H1 (cell line): Measurements from ENCODE around the gene STK39. TPM values are rescaled to one million over a fixed set of nuclear protein-coding genes. Genes with fewer than 3 reads are reported as not detected.

Experiments used
- CTCF ChIA-PET: fragments of 300-600 bp; sonication (Branson Sonifier 250); formaldehyde crosslinking; loops from one replicate; lab custom pipeline; 2021; ENCODE audit not compliant: partially characterized antibody; lab: Charles Lee
- POLR2A ChIA-PET: fragments of 300-600 bp; sonication (Branson Sonifier 250); formaldehyde crosslinking; loops from one replicate; lab custom pipeline; 2021; ENCODE audit warnings: inconsistent platforms; ENCODE audit not compliant: partially characterized antibody; lab: Charles Lee
- DNase-seq, 2 experiments: peaks; one replicate each; pipeline versions ENCODE4 v3.0.0 to v3.0.0-alpha.2; 2010 to 2022; ENCODE audit warnings: low spot score in 2 of 2, low read depth in 1 of 2, mixed read lengths in 1 of 2
- FAIRE-seq: peaks from 2 replicates; lab custom pipeline; 2011; peaks lifted over from hg19 to GRCh38; lab: Jason Lieb, UNC
- H2AFZ ChIP-seq: 2 replicates; pipeline ENCODE4 v1.8.1; 2012; ENCODE audit warnings: low read length, inconsistent platforms
- H2AK5ac ChIP-seq: 2 replicates; pipeline ENCODE4 v1.6.1; 2013; ENCODE audit warnings: low read depth, low read length
- H2BK120ac ChIP-seq: replicated peaks from 2 replicates; pipeline ENCODE3; 2013; ENCODE audit warnings: low read depth, low read length, inconsistent platforms
- H2BK12ac ChIP-seq: 2 replicates; pipeline ENCODE4 v1.6.1; 2013; ENCODE audit warnings: low read depth, low read length
- H2BK15ac ChIP-seq: 2 replicates; pipeline ENCODE4 v1.6.1; 2013; ENCODE audit warnings: low read length
- H2BK20ac ChIP-seq: 2 replicates; pipeline ENCODE4 v1.6.1; 2013; ENCODE audit warnings: low read length
- H2BK5ac ChIP-seq: 2 replicates; pipeline ENCODE4 v1.6.1; 2013; ENCODE audit warnings: low read depth, low read length
- H3K14ac ChIP-seq: 2 replicates; pipeline ENCODE4 v1.6.1; 2013; ENCODE audit warnings: inconsistent platforms; ENCODE audit not compliant: insufficient read length
- H3K18ac ChIP-seq: 2 replicates; pipeline ENCODE4 v1.6.1; 2013; ENCODE audit warnings: low read length; ENCODE audit errors: extremely low read depth
- H3K23ac ChIP-seq: 2 replicates; pipeline ENCODE4 v1.6.1; 2013; ENCODE audit warnings: inconsistent platforms; ENCODE audit not compliant: insufficient read length
- H3K23me2 ChIP-seq: 2 replicates; pipeline ENCODE4 v1.6.1; 2013; ENCODE audit warnings: low read depth, low read length
- H3K27ac ChIP-seq: 2 replicates; pipeline ENCODE4 v1.6.1; 2011; ENCODE audit warnings: low read depth, low read length, inconsistent platforms
- H3K27me3 ChIP-seq, 4 experiments: replicated peaks in 1 of 4; 1 replicate in 1 of 4; 2 replicates in 3 of 4; pipeline versions ENCODE4 v1.6.1 to v1.8.1; 2011 to 2013; ENCODE audit warnings: low read length in 3 of 4, mild to moderate bottlenecking in 3 of 4, inconsistent platforms in 2 of 4, mixed read lengths in 2 of 4, moderate library complexity in 1 of 4; ENCODE audit not compliant: control insufficient read depth in 3 of 4, insufficient read depth in 3 of 4; ENCODE audit errors: extremely low read depth in 1 of 4
- H3K36me3 ChIP-seq, 4 experiments: 2 replicates each; pipeline versions ENCODE4 v1.6.1 to v1.8.1; 2011 to 2013; ENCODE audit warnings: mild to moderate bottlenecking in 4 of 4, low read length in 3 of 4, moderate library complexity in 2 of 4, control low read depth in 1 of 4, inconsistent platforms in 1 of 4; ENCODE audit not compliant: insufficient read depth in 4 of 4, control insufficient read depth in 2 of 4
- H3K4ac ChIP-seq: replicated peaks from 2 replicates; pipeline ENCODE3; 2013; ENCODE audit warnings: low read length, low read depth, mixed read lengths, inconsistent platforms; ENCODE audit not compliant: insufficient read length
- H3K4me1 ChIP-seq, 4 experiments: replicated peaks in 1 of 4; 1 replicate in 1 of 4; 2 replicates in 3 of 4; pipeline versions ENCODE4 v1.6.1 to v1.8.1; 2011 to 2013; ENCODE audit warnings: low read length in 3 of 4, inconsistent platforms in 2 of 4, mixed read lengths in 1 of 4; ENCODE audit not compliant: insufficient read depth in 4 of 4, control insufficient read depth in 3 of 4
- H3K4me2 ChIP-seq, 2 experiments: 2 replicates each; pipeline versions ENCODE4 v1.6.1 to v1.8.1; 2011 to 2013; ENCODE audit warnings: low read depth in 2 of 2, low read length in 2 of 2, control low read depth in 1 of 2, inconsistent platforms in 1 of 2, mild to moderate bottlenecking in 1 of 2; ENCODE audit not compliant: insufficient read depth in 1 of 2
- H3K4me3 ChIP-seq, 4 experiments: fragments of 200-600, 300-600 bp in 1 of 4; sonication (generic), shearing (Covaris generic), sonication (Bioruptor Twin) in 1 of 4; 2 replicates each; pipeline versions ENCODE4 v1.5.1 to v1.8.1; 2011 to 2016; ENCODE audit warnings: low read length in 4 of 4, low read depth in 3 of 4, control low read depth in 2 of 4, inconsistent platforms in 2 of 4, mild to moderate bottlenecking in 2 of 4, mixed read lengths in 1 of 4, moderate library complexity in 1 of 4; ENCODE audit not compliant: insufficient read depth in 2 of 4; ENCODE audit errors: extremely low read depth in 1 of 4
- H3K56ac ChIP-seq: replicated peaks from 2 replicates; pipeline ENCODE3; 2013; ENCODE audit warnings: low read depth, mild to moderate bottlenecking, mixed read lengths, low read length, inconsistent platforms; ENCODE audit not compliant: insufficient read length
- H3K79me1 ChIP-seq: 2 replicates; pipeline ENCODE4 v1.6.1; 2013; ENCODE audit warnings: low read depth, low read length, control low read depth
- H3K79me2 ChIP-seq, 2 experiments: 2 replicates each; pipeline versions ENCODE4 v1.6.1 to v1.8.1; 2012 to 2013; ENCODE audit warnings: low read length in 2 of 2, mild to moderate bottlenecking in 2 of 2, inconsistent platforms in 1 of 2; ENCODE audit not compliant: insufficient read depth in 2 of 2, control insufficient read depth in 1 of 2
- H3K9ac ChIP-seq, 4 experiments: replicated peaks in 1 of 4; 1 replicate in 1 of 4; 2 replicates in 3 of 4; pipeline versions ENCODE4 v1.6.1 to v1.8.1; 2011 to 2013; ENCODE audit warnings: low read depth in 3 of 4, low read length in 3 of 4, control low read depth in 2 of 4, mild to moderate bottlenecking in 2 of 4, moderate library complexity in 2 of 4, inconsistent platforms in 1 of 4; ENCODE audit errors: extremely low read depth in 1 of 4
- H3K9me3 ChIP-seq, 2 experiments: 2 replicates each; pipeline versions ENCODE4 v1.6.1 to v1.8.1; 2012 to 2013; ENCODE audit warnings: mild to moderate bottlenecking in 2 of 2, moderate library complexity in 2 of 2, control low read depth in 1 of 2, inconsistent platforms in 1 of 2, low read depth in 1 of 2, low read length in 1 of 2, mixed read lengths in 1 of 2; ENCODE audit not compliant: insufficient read depth in 2 of 2
- H4K20me1 ChIP-seq, 2 experiments: replicated peaks in 1 of 2; 2 replicates each; pipeline versions ENCODE3 to v1.8.1; 2011 to 2013; ENCODE audit warnings: inconsistent platforms in 2 of 2, low read length in 2 of 2, mild to moderate bottlenecking in 1 of 2; ENCODE audit not compliant: insufficient read depth in 2 of 2, control insufficient read depth in 1 of 2
- H4K5ac ChIP-seq: 2 replicates; pipeline ENCODE4 v1.6.1; 2013; ENCODE audit warnings: low read length, low read depth, mixed read lengths, inconsistent platforms; ENCODE audit not compliant: insufficient read length
- H4K8ac ChIP-seq: 2 replicates; pipeline ENCODE4 v1.8.0; 2013; ENCODE audit warnings: mild to moderate bottlenecking, moderate library complexity, low read length, inconsistent platforms; ENCODE audit not compliant: insufficient read depth; ENCODE audit errors: extremely low read depth
- H4K91ac ChIP-seq: replicated peaks from 2 replicates; pipeline ENCODE3; 2013; ENCODE audit warnings: low read length, mixed read lengths, inconsistent platforms; ENCODE audit not compliant: insufficient read length
- CEBPB ChIP-seq: IDR thresholded peaks from 2 replicates; pipeline ENCODE4 v1.6.1; 2012; ENCODE audit warnings: low read depth, low read length
- CHD2 ChIP-seq: IDR thresholded peaks from 2 replicates; pipeline ENCODE4 v1.6.1; 2012; ENCODE audit warnings: low read length, improper control_type of control experiment
- CTCF ChIP-seq, 3 experiments: IDR thresholded peaks; 1 replicate in 2 of 3; 2 replicates in 1 of 3; pipeline versions ENCODE4 v1.5.1 to v1.6.1; 2011; ENCODE audit warnings: low read length in 3 of 3, mild to moderate bottlenecking in 3 of 3, inconsistent platforms in 2 of 3, low read depth in 1 of 3, moderate library complexity in 1 of 3; ENCODE audit not compliant: insufficient read depth in 1 of 3; ENCODE audit errors: control extremely low read depth in 1 of 3
- NRF1 ChIP-seq: IDR thresholded peaks from 2 replicates; pipeline ENCODE4 v1.6.1; 2011; ENCODE audit warnings: mild to moderate bottlenecking, low read depth, low read length, improper control_type of control experiment
- POLR2AphosphoS5 ChIP-seq: IDR thresholded peaks from 2 replicates; pipeline ENCODE4 v1.6.1; 2011; ENCODE audit warnings: low read depth, low read length
- POU5F1 ChIP-seq: IDR thresholded peaks from 2 replicates; pipeline ENCODE4 v1.6.1; 2011; ENCODE audit warnings: low read depth, mild to moderate bottlenecking, low read length, moderate library complexity
- SIRT6 ChIP-seq: IDR thresholded peaks from one replicate; pipeline ENCODE4 v1.7.1; 2012; ENCODE audit warnings: low read length, inconsistent platforms
- SIX5 ChIP-seq: IDR thresholded peaks from 2 replicates; pipeline ENCODE4 v1.6.1; 2011; ENCODE audit warnings: mild to moderate bottlenecking, low read depth, low read length
- TCF12 ChIP-seq: IDR thresholded peaks from 2 replicates; pipeline ENCODE4 v1.6.1; 2011; ENCODE audit warnings: low read depth, mild to moderate bottlenecking, low read length
- WGBS, 2 experiments: shearing (Covaris generic) in 1 of 2; methylation state at CpG; one replicate each; pipeline versions ENCODE4 v1.1.6 to v1.1.7; 2013 to 2015; ENCODE audit warnings: low lambda C conversion rate in 2 of 2, mixed read lengths in 2 of 2, inconsistent platforms in 1 of 2, low coverage in 1 of 2, missing lambda C conversion rate in 1 of 2; ENCODE audit not compliant: insufficient replicate concordance in 2 of 2, insufficient coverage in 1 of 2, insufficient read length in 1 of 2; ENCODE audit errors: extremely low coverage in 1 of 2, missing lambda C conversion rate in 1 of 2; 5-methylcytosine and 5-hydroxymethylcytosine counted together
- polyA plus RNA-seq, 7 experiments: library from polyadenylated mRNA; depleted of rRNA in 3 of 7; stranded (reverse) in 5 of 7; unstranded in 2 of 7; fragments of >200 nt in 5 of 7; fragments of 200-250 nt in 2 of 7; gene quantifications; 1 replicate in 5 of 7; 2 replicates in 1 of 7; 4 replicates in 1 of 7; pipeline versions ENCODE4 v1.2.1 to v1.2.3, GENCODE V29; 2011 to 2013; ENCODE audit warnings: missing spikeins in 2 of 7, mixed read lengths in 2 of 7
- total RNA-seq: library from RNA; stranded (reverse); fragmentation: NEBNext Ultra II Directional; extraction: Animal tissue kit (Norgen Biotek cat#: 25700); gene quantifications from 2 replicates; pipeline ENCODE4 v1.2.1, GENCODE V29; 2021

The STK39 gene
- total and polyA plus RNA-seq, 2 of the 8 experiments (the other 6 are each of a cell fraction or from before 2014, with no cell fraction given): 13.7 to 23.8 TPM

- H3K23me2 ChIP-seq: no peaks in the 10 kb centered on the region
- no peak overlapping the region for H3K4ac ChIP-seq
- no peak overlapping the region for H3K56ac ChIP-seq
- H2BK15ac ChIP-seq: no peak overlapping the region
- no peak overlapping the region for H4K8ac ChIP-seq
- H3K4me1 ChIP-seq: no peaks in the 10 kb centered on the region
- no peak overlapping the region for H3K9ac ChIP-seq
- H3K79me2 ChIP-seq: no peaks in the 10 kb centered on the region
- H4K20me1 ChIP-seq: peaks cover 0 to 2% of the 10 kb centered on the region in 2 experiments
- FAIRE-seq (no peak), DNase-seq (no peak)
- CTCF ChIA-PET: interaction anchor here (2.0 to 8.6 kb wide), 2 partner anchors 9 to 10 kb away, joined by 7 to 76 read pairs; no protein-coding TSS in a partner anchor
- no peak overlapping the region for H3K4me3 ChIP-seq
- H2BK120ac ChIP-seq: no peak overlapping the region
- H3K27ac ChIP-seq: no peak overlapping the region
- peaks cover 0 to 1% (median 0%) of the 10 kb centered on the region in 4 experiments; a peak in 2 of 8 replicates for H3K36me3 ChIP-seq
- H3K18ac ChIP-seq: no peak overlapping the region
- H2AK5ac ChIP-seq: no peak overlapping the region
- no peaks in the 10 kb centered on the region for H3K79me1 ChIP-seq
- H2AFZ ChIP-seq: no peak overlapping the region
- H2BK5ac ChIP-seq: no peak overlapping the region
- no peaks in the 10 kb centered on the region for H3K27me3 ChIP-seq
- whole genome bisulfite sequencing, 2 experiments: 86% methylated on average over 4 of the region's 4 CpGs; no CpG with 5 or more reads in 1 of the 2 experiments
- no peak overlapping the region for H4K5ac ChIP-seq
- no peak overlapping the region for H4K91ac ChIP-seq
- no peak overlapping the region for H3K14ac ChIP-seq
- no peak overlapping the region for H3K4me2 ChIP-seq
- no peak overlapping the region for H3K23ac ChIP-seq
- H2BK20ac ChIP-seq: no peak overlapping the region
- H2BK12ac ChIP-seq: no peak overlapping the region
- no peaks in the 10 kb centered on the region for H3K9me3 ChIP-seq
- POLR2A ChIA-PET: no interaction called here
- TF ChIP-seq CHD2 (no peak), NRF1 (no peak), CEBPB (no peak), POLR2AphosphoS5 (no peak), POU5F1 (no peak), CTCF (IDR thresholded peaks at IDR 0.05; ENCODE audit: control extremely low read depth in 1 of 3, insufficient read depth in 1 of 3, low read depth in 1 of 3, low read length in 3 of 3) (no peak), SIRT6 (no peak), SIX5 (no peak), TCF12 (no peak)
Measured at GRCh38 chr2:168127371-168127770, 120.0 kb downstream of the STK39 start.
